ENCODE data around the gene STK17A. TPM values are rescaled to one million over a fixed set of nuclear protein-coding genes. Genes with fewer than 3 reads are reported as not detected.

STK17A gene
- total RNA-seq, 1 donor from 2014 or later, result 44.8 TPM

DNA sequence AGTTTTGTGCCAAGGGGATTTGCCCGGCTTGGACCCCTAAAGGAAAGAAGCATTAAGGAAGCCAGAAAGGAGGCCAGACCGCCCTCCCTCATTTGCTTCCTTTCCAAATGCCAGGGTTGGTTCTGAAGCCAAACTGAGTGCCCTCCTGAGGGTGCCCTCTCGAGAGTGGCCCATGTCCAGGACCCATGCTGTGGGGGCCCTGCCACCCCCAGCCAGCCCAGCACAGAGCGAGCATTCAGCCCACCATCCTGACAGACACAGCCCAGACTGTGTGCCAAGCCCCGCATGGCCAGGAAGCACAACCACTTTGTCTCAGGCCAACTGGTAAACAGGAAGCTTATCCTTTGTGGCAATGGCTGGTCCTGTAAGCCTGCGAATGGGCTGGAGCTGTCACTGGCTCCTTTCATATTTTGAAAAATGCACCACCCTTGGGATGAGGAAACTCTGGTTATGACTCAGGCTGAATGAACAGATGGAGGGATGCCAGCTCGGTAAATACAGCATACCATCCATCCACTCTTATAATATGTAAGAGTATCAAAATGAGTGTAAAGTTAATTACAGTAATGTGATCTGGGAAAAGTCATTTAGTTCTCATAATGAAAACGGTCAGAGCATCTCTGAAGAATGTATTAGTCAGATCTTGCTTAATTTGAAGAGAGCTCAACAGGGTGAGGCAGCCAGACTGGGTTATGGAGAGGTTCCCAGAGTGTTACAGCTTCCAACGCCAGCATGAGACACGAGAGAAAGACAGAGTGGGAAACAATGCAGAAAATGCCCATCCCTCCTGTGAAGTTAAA lies 65.0 kb downstream of the STK17A start:
- Mint-ChIP-seq H3K4me3 (peak overlapping the region; percentile 75), H3K27me3 (ENCODE audit: insufficient read depth) (no peaks in the 10 kb centered on the region), H3K9me3 (peaks cover 5% of the 10 kb centered on the region), H3K4me1 (ENCODE audit: low read depth) (peaks cover 95% of the 10 kb centered on the region), H3K27ac (peak overlapping the region; percentile 98), H3K36me3 (ENCODE audit: low read depth) (peaks cover 44% of the 10 kb centered on the region)
- intact Hi-C loops (cut with micrococcal nuclease), result loop anchor here (1.0 to 2.0 kb wide), 11 partner anchors 10 to 191 kb away; no protein-coding TSS in a partner anchor
- no peak for DNase-seq (ENCODE audit: low spot score)

DNA sequence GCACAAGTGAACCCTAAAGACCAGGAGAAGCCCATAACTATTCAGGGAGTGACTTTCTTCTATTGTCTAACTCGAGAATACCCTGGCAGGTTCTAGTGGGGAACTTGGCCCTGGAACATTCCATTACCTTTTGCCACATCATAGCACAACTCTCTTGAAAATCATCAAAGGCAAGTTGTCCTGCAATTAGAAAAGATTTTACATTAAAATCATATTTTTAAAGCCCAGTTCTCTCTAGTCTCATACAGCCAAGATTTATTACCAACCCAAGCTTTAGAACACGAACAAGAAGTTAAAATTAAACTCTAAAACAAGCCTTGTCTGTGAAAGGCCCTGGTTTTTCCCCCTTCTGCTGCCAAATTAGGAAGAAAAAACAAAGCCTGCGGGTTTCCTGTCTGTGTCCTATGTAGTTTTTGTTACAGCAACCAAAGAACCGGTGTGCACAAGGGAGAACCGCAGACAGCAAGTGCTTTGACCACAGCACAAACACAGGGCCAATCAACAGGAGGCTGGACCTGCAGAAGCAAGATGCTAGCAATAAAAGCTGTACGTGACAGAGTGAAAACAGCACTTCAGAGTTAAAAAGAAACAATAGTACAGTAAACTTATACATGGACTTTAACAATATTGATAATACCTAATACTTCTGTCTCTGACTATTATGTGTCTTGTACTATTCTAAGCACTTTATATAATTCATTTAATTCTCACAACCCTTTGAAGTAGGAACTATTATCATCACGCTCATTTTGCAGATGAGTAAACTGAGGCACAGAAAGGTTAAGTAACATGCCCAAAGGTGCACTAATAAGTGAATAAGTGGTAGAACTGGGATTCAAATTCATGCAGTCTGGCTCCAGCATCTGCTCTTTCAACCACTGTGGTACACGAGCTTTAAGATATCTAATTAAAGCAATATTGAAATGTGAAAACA lies 65.8 kb downstream of the STK17A start:
- intact Hi-C loops (cut with micrococcal nuclease), result loop anchor here (1.0 to 2.0 kb wide), 10 partner anchors 10 to 190 kb away; no protein-coding TSS in a partner anchor
- Mint-ChIP-seq H3K27me3 (ENCODE audit: insufficient read depth) (no peaks in the 10 kb centered on the region), H3K9me3 (peaks cover 5% of the 10 kb centered on the region), H3K4me1 (ENCODE audit: low read depth) (peaks cover 89% of the 10 kb centered on the region), H3K27ac (peak overlapping the region; percentile 98), H3K4me3 (peak overlapping the region; percentile 75), H3K36me3 (ENCODE audit: low read depth) (peaks cover 39% of the 10 kb centered on the region)
- peak; percentile 74 for DNase-seq (ENCODE audit: low spot score)

DNA sequence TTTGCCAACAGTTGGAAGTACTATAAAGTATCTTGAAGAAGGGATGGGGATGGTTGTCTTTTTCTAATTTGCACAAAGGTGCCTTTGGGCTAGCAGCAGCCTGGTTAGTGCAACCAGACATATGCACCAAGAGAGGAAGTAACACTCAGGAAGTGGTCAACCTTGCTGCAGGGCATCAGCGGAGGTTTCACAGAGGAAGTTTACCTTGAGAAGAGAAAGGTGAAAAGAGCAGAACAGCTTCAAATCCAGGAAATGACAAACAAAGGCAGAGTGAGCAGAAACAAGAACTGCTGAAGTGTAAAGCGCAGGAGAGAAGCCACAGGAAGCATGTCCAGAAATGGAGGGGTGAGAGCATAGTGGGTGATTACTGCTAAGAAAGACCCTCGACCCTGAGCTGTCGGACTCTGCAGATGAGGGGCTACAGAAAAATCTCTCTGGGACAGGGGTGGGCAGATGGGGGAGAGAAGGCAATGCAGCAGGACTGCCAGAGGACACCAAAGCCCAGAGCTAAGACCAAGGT lies 66.9 kb downstream of the STK17A start:
- intact Hi-C loops (cut with micrococcal nuclease), result loop anchor here (2.0 kb wide), 2 partner anchors 19 to 189 kb away; no protein-coding TSS in a partner anchor
- peaks cover 89% of the 10 kb centered on the region for H3K4me1 Mint-ChIP-seq (ENCODE audit: low read depth)
- H3K36me3 Mint-ChIP-seq (ENCODE audit: low read depth), result peaks cover 37% of the 10 kb centered on the region

DNA sequence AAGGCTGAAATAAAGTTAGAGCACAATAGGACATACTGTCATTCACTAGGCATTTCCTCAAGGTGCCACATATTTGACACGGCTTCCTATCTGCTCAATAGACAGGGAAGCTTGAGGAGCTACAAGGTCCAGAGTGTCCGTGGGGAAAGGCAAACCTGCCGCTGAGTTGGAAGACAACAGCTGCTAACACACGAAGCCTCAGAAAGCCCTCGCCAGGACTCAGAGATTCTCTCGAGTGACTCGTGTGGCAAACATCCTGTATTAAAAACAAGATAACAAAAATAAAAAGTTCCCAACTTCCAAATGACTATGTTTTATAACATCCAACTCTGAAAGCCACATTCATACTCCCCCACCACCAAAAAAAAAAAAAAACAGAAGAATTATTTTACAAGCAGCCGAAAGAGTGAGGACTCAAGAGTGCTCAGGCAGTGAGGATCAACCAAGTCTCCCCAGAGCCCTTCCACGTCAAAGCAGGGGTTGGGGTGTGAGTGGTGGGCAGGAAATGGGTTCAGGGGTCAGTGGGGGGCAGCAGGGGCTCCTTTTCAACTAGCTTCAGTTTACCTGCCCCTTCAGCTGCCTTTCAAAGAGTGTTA lies 67.6 kb downstream of the STK17A start:
- Mint-ChIP-seq H3K27ac (peak overlapping the region; percentile 98), H3K36me3 (ENCODE audit: low read depth) (peaks cover 33% of the 10 kb centered on the region), H3K4me1 (ENCODE audit: low read depth) (peaks cover 83% of the 10 kb centered on the region), H3K4me3 (peak overlapping the region; percentile 75), H3K27me3 (ENCODE audit: insufficient read depth) (no peaks in the 10 kb centered on the region), H3K9me3 (no peaks in the 10 kb centered on the region)
- intact Hi-C loops (cut with micrococcal nuclease), result no loop called here
- DNase-seq (ENCODE audit: low spot score), result no peak

More for the DNA sequence above, 66.9 kb downstream of the STK17A start:
- Mint-ChIP-seq H3K9me3 (peaks cover under 1% of the 10 kb centered on the region), H3K4me3 (peak overlapping the region; percentile 75), H3K27me3 (ENCODE audit: insufficient read depth) (no peaks in the 10 kb centered on the region), H3K27ac (peak overlapping the region; percentile 98)
- DNase-seq (ENCODE audit: low spot score), result peak; percentile 74

DNA sequence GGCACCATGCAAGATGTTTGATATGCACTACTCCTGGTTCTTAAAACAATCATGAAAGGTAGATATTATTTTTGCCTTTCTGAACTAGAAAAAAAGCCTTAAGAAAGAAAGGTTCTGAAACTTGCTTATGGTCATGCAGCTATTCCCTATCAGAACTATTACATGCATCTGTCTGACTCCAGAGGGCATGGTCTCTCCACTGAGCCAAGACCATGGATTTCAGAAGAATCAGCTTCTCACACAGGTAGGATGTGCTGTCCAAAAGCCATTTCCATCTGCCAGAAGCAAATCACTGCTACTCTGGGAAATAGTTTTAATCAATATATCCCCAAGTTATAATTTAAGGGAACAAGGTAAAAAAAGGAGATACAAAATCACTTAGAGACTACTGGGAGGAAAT lies 69.5 kb downstream of the STK17A start:
- no peaks in the 10 kb centered on the region for H3K27me3 Mint-ChIP-seq (ENCODE audit: insufficient read depth)
- DNase-seq (ENCODE audit: low spot score), result no peak
- peak overlapping the region; percentile 45 for H3K4me3 Mint-ChIP-seq
- H3K27ac Mint-ChIP-seq, result peak overlapping the region; percentile 98
- intact Hi-C loops (cut with micrococcal nuclease), result no loop called here
- peaks cover 26% of the 10 kb centered on the region for H3K36me3 Mint-ChIP-seq (ENCODE audit: low read depth)
- H3K9me3 Mint-ChIP-seq, result no peaks in the 10 kb centered on the region
- peaks cover 74% of the 10 kb centered on the region for H3K4me1 Mint-ChIP-seq (ENCODE audit: low read depth)

DNA sequence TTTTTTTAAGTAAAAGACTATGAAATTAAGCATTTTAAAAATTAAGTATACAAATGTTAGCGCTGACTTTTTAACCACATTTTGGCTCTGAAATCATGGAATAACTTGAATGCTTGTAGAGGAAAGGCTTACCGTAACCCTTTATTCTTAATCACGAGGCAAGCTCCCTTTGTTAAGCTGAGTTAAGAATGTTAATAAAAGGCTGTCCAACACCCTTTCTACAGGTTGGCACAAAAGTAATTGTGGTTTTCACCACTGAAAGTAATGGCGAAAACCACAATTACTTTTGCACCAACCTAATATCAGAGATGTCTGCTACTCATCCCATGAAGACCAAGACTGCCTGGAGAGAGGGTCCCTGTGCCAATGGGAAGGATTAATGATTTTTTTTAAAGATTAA lies 70.6 kb downstream of the STK17A start:
- intact Hi-C loops (cut with micrococcal nuclease), result no loop called here
- Mint-ChIP-seq H3K4me1 (ENCODE audit: low read depth) (peaks cover 69% of the 10 kb centered on the region), H3K27ac (peak overlapping the region; percentile 82), H3K4me3 (no peak overlapping the region), H3K27me3 (ENCODE audit: insufficient read depth) (no peaks in the 10 kb centered on the region), H3K9me3 (no peaks in the 10 kb centered on the region), H3K36me3 (ENCODE audit: low read depth) (peaks cover 30% of the 10 kb centered on the region)
- DNase-seq (ENCODE audit: low spot score), result no peak

DNA sequence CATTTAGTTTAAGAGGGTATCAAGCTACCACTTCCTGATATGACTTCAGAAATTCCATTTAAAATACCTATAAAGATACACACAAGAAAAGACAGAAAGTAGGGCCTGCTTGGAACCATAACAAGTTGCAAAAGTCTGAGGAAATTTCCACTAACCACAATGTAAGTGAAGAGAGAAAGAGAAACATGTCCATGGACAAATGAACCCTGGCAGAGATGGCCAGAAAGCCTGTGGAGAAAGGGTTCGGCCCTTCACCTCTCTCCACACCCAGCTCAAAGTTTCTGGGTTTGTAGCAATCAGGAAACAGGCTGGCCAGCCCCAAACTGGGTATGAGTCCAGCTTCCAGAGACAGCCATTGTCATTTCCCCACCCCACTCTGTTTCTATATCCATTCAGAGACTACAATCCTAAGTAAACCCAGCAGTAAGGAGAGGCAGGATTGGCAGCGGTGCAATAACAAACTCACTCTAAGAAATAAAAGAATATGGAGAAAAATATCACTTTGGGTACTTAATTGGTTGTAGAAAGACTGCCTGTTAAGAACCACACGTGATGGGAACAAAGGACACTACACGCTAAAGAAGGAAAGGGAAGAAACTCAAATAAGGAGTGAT lies 71.1 kb downstream of the STK17A start:
- Mint-ChIP-seq H3K36me3 (ENCODE audit: low read depth) (peaks cover 35% of the 10 kb centered on the region), H3K9me3 (no peaks in the 10 kb centered on the region), H3K27me3 (ENCODE audit: insufficient read depth) (no peaks in the 10 kb centered on the region), H3K4me3 (no peak overlapping the region), H3K4me1 (ENCODE audit: low read depth) (peaks cover 69% of the 10 kb centered on the region), H3K27ac (peak overlapping the region; percentile 82)
- intact Hi-C loops (cut with micrococcal nuclease), result no loop called here
- no peak for DNase-seq (ENCODE audit: low spot score)

DNA sequence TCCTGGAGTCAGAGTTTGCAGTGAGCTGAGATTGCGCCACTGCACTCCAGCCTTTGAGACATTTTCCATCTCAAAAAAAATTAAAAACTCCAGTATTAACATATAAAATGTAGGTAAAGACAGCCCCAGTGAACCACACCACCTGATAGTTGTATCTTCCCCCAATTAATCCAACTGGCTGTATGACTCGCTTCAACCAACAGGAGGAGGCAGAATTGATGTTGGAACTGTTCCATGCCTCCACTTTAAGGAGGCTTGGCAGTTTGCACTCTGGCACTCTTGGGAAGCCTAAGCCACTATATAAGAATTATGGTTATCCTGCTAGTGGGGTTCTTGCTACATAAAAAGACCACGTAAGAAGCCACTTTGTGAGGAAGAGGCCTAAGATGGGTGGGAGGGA lies 72.7 kb downstream of the STK17A start:
- H3K9me3 Mint-ChIP-seq, result no peaks in the 10 kb centered on the region
- H3K27ac Mint-ChIP-seq, result no peak overlapping the region
- DNase-seq (ENCODE audit: low spot score), result no peak
- peaks cover 68% of the 10 kb centered on the region for H3K4me1 Mint-ChIP-seq (ENCODE audit: low read depth)
- H3K36me3 Mint-ChIP-seq (ENCODE audit: low read depth), result peaks cover 41% of the 10 kb centered on the region
- H3K4me3 Mint-ChIP-seq, result no peak overlapping the region
- intact Hi-C loops (cut with micrococcal nuclease), result no loop called here
- no peaks in the 10 kb centered on the region for H3K27me3 Mint-ChIP-seq (ENCODE audit: insufficient read depth)

DNA sequence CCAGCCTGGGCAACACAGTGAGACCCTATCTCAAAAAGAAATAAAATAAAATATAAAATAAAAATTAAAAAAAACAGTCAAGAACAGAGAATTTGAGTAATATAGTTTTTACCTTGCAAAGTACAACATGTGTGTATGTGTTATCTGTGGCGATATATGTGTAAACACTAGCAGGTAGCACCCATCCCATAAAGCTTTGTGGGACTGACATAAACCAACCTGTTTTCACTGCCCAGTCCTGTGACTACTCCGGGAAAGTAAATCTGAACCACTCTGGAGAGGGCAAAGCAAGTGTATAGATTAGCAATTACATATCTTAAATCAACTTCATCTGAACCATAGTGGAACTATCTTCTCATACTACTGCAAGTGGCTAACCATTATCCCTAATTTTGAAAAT lies 74.1 kb downstream of the STK17A start:
- Mint-ChIP-seq H3K27ac (no peak overlapping the region), H3K27me3 (ENCODE audit: insufficient read depth) (no peaks in the 10 kb centered on the region), H3K4me1 (ENCODE audit: low read depth) (peaks cover 60% of the 10 kb centered on the region), H3K4me3 (no peak overlapping the region), H3K36me3 (ENCODE audit: low read depth) (peaks cover 42% of the 10 kb centered on the region), H3K9me3 (peaks cover 3% of the 10 kb centered on the region)
- intact Hi-C loops (cut with micrococcal nuclease), result no loop called here
- DNase-seq (ENCODE audit: low spot score), result no peak

DNA sequence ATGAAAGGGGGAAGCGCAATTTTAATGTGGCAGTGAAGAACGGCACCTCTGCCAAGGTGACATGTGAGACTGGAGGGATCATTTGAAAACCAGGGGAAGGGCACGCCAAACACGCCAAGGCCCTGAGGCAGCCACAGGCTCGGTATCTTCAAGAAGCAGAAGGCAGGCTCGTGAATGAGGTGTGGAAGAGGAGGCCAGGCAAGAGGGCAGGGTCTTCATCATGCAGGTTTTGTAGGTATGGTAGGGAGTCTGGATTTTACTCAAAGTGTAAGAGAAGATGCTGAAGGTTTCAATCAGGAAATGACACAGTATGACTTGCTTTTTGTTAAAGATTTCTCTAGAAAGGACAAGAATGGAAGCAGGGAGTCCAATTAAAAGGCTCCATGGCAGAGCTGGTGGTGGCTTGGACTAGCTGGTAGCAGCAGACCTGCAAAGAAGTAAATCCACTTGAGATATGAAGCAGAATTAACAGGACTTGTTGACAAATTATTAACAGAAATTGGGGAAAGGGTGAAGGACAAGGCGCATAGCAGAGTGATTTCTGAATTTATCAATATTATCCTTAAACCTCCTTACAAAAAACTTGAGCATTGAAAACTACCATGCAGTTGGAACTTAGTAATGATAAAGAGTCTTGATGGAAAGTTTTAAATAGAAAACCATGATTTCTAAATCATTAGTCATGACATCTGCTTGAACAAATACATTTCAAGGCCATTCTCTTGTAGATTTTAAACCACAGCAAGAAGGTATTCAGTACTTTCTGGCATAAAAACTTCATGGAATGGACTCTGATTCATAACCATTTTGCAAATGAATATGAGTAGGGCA lies 76.0 kb downstream of the STK17A start:
- H3K27ac Mint-ChIP-seq, result peak overlapping the region; percentile 95
- H3K9me3 Mint-ChIP-seq, result peaks cover 3% of the 10 kb centered on the region
- intact Hi-C loops (cut with micrococcal nuclease), result loop anchor here (1.0 to 2.0 kb wide), 4 partner anchors 10 to 42 kb away; no protein-coding TSS in a partner anchor
- peaks cover 49% of the 10 kb centered on the region for H3K4me1 Mint-ChIP-seq (ENCODE audit: low read depth)
- H3K27me3 Mint-ChIP-seq (ENCODE audit: insufficient read depth), result no peaks in the 10 kb centered on the region
- H3K4me3 Mint-ChIP-seq, result peak overlapping the region; percentile 66
- peaks cover 40% of the 10 kb centered on the region for H3K36me3 Mint-ChIP-seq (ENCODE audit: low read depth)
- DNase-seq (ENCODE audit: low spot score), result no peak

DNA sequence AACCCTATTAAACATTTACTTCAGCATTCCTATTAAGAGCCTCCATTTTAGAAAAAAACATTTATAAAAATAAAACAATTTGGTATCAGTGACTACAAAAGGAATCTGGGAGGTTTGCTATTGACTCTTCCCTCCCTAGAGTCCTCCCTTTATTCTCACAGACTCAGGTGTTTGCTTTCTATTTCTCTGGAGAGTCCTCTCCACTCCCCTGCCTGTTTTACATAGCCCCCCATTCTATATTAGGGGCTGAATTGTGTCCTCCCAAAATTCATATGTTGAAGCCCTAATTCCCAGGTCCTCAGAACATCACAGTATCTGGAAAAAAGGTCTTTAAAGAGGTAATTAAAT lies 76.6 kb downstream of the STK17A start:
- Mint-ChIP-seq H3K4me3 (no peak overlapping the region), H3K9me3 (peaks cover 3% of the 10 kb centered on the region), H3K27me3 (ENCODE audit: insufficient read depth) (no peaks in the 10 kb centered on the region), H3K4me1 (ENCODE audit: low read depth) (peaks cover 47% of the 10 kb centered on the region), H3K36me3 (ENCODE audit: low read depth) (peaks cover 37% of the 10 kb centered on the region), H3K27ac (no peak overlapping the region)
- intact Hi-C loops (cut with micrococcal nuclease), result loop anchor here (1.0 to 2.0 kb wide), 3 partner anchors 10 to 41 kb away; no protein-coding TSS in a partner anchor
- DNase-seq (ENCODE audit: low spot score), result no peak

All from activated T-helper 1 cell treated with anti-CD3 and anti-CD28 coated beads, Interleukin-12 subunit alpha, Interleukin-12 subunit beta, Interleukin-2, Interleukin-4 antibody, amounts not matched to agents 30 ng/mL and 10 ng/mL and 1 ng/mL, durations not matched to agents 14 hours and 24 hours and 36 hours (primary cell).